A549 (cell line): ENCODE results near the gene RAPGEF4.

Experiments used
- CBX2 ChIP-seq: fragments of 200-600 bp; sonication (generic); IDR thresholded peaks from 2 replicates; pipeline ENCODE4 v1.6.1; 2016; ENCODE audit warnings: low read depth, mild to moderate bottlenecking, borderline replicate concordance
- CTCF ChIP-seq: fragments of >200 bp; sonication (Bioruptor Twin); formaldehyde crosslinking; IDR thresholded peaks from 3 replicates; pipeline ENCODE4 v1.5.1; 2016
- FOSL2 ChIP-seq, 2 experiments: fragments of 450-650 bp in 1 of 2; fragments of >200 bp in 1 of 2; sonication (Bioruptor Twin) in 1 of 2; formaldehyde crosslinking; IDR thresholded peaks; 2 replicates each; pipeline versions ENCODE4 v1.5.0 to v1.6.1; 2016 to 2020; ENCODE audit warnings: mild to moderate bottlenecking in 1 of 2, moderate library complexity in 1 of 2
- HDAC2 ChIP-seq: fragments of 200-600 bp; sonication (generic); IDR thresholded peaks from 2 replicates; pipeline ENCODE4 v1.6.1; 2016
- JUNB ChIP-seq: fragments of >200 bp; sonication (Bioruptor Twin); formaldehyde crosslinking; IDR thresholded peaks from 2 replicates; pipeline ENCODE4 v1.6.1; 2016
- MAX ChIP-seq: IDR thresholded peaks from 2 replicates; pipeline ENCODE4 v1.6.1; 2012
- POLR2A ChIP-seq: IDR thresholded peaks from 2 replicates; pipeline ENCODE4 v1.6.1; 2012; ENCODE audit warnings: mild to moderate bottlenecking, low read length
- REST ChIP-seq: fragments of 200-600 bp; sonication (generic); IDR thresholded peaks from 2 replicates; pipeline ENCODE4 v1.6.1; 2016; ENCODE audit warnings: antibody characterized with exemption, mild to moderate bottlenecking, moderate library complexity
- SREBF2 ChIP-seq: fragments of 450-650 bp; IDR thresholded peaks from 2 replicates; pipeline ENCODE4 v1.6.1; 2014; ENCODE audit warnings: mild to moderate bottlenecking, moderate library complexity
- ZC3H11A ChIP-seq: fragments of 450-650 bp; IDR thresholded peaks from 2 replicates; pipeline ENCODE4 v1.6.1; 2014; ENCODE audit warnings: antibody characterized with exemption, mild to moderate bottlenecking
- ZSCAN20 ChIP-seq: fragments of 250-450 bp; sonication (Bioruptor Pico); IDR thresholded peaks from 2 replicates; pipeline ENCODE4 v1.8.0; 2022; ENCODE audit warnings: mild to moderate bottlenecking, moderate library complexity

- TF ChIP-seq CTCF, result no peak
- no peak for TF ChIP-seq HDAC2
- no peak for TF ChIP-seq ZC3H11A
- no peak for TF ChIP-seq MAX
- no peak for TF ChIP-seq FOSL2 (IDR thresholded peaks at IDR 0.05)
- TF ChIP-seq FOSL2 (CRISPR knock-in tag; IDR thresholded peaks at IDR 0.05), result no peak
- TF ChIP-seq CBX2, result no peak
- TF ChIP-seq ZSCAN20 (CRISPR knock-in tag), result no peak
- TF ChIP-seq JUNB, result no peak
- TF ChIP-seq POLR2A, result no peak
- no peak for TF ChIP-seq REST
- TF ChIP-seq SREBF2, result no peak
These were observed 321.2 kb downstream of the RAPGEF4 start for GRCh38 chr2:173056705-173057364.
